SK-N-SH treated with all-trans-retinoic acid at 6 μM for 48 hours (cell line): ENCODE measurements around the gene DENND1C.

Source experiments
- ATAC-seq: fragments of 200-7000 bp; cut with Tn5 transposase; 3 replicates; pipeline ENCODE4 v1.9.1; 2020; ENCODE audit warnings: mild to moderate bottlenecking, moderate library complexity
- BACH2 ChIP-seq: fragments of 250-450 bp; sonication (Bioruptor Pico); IDR thresholded peaks from 2 replicates; pipeline ENCODE4 v1.9.0; 2021; ENCODE audit warnings: mild to moderate bottlenecking, borderline replicate concordance
- CSDC2 ChIP-seq: fragments of 250-450 bp; sonication (Bioruptor Pico); IDR thresholded peaks from 2 replicates; pipeline ENCODE4 v1.5.0; 2020; ENCODE audit warnings: mild to moderate bottlenecking, moderate library complexity
- ESRRG ChIP-seq: fragments of 250-450 bp; sonication (Bioruptor Pico); IDR thresholded peaks from 2 replicates; pipeline ENCODE4 v1.6.1; 2021; ENCODE audit warnings: mild to moderate bottlenecking
- GLIS3 ChIP-seq: fragments of 250-450 bp; sonication (Bioruptor Pico); IDR thresholded peaks from 2 replicates; pipeline ENCODE4 v1.5.0; 2020; ENCODE audit warnings: mild to moderate bottlenecking, moderate library complexity
- ISL1 ChIP-seq: fragments of 250-450 bp; sonication (Bioruptor Pico); IDR thresholded peaks from 2 replicates; pipeline ENCODE4 v2.1.2; 2022; ENCODE audit warnings: mild to moderate bottlenecking, moderate library complexity
- OSR1 ChIP-seq: fragments of 250-450 bp; sonication (Bioruptor Pico); IDR thresholded peaks from 2 replicates; pipeline ENCODE4 v1.8.0; 2022; ENCODE audit warnings: moderate library complexity, mild to moderate bottlenecking, inconsistent platforms
- PPARA ChIP-seq: fragments of 250-450 bp; sonication (Bioruptor Pico); IDR thresholded peaks from 2 replicates; pipeline ENCODE4 v1.5.0; 2020; ENCODE audit warnings: mild to moderate bottlenecking, borderline replicate concordance
- RARB ChIP-seq: fragments of 250-450 bp; sonication (Bioruptor Pico); IDR thresholded peaks from 2 replicates; pipeline ENCODE4 v1.8.0; 2021; ENCODE audit warnings: mild to moderate bottlenecking, moderate library complexity
- SNAI2 ChIP-seq: fragments of 250-450 bp; sonication (Bioruptor Pico); IDR thresholded peaks from 2 replicates; pipeline ENCODE4 v1.5.0; 2020; ENCODE audit warnings: mild to moderate bottlenecking, moderate library complexity
- TCF4 ChIP-seq: fragments of 250-450 bp; sonication (Bioruptor Pico); IDR thresholded peaks from 2 replicates; pipeline ENCODE4 v1.8.0; 2021; ENCODE audit warnings: mild to moderate bottlenecking, moderate library complexity, borderline replicate concordance
- TOX ChIP-seq: fragments of 250-450 bp; sonication (Bioruptor Pico); IDR thresholded peaks from 2 replicates; pipeline ENCODE4 v1.8.0; 2021; ENCODE audit warnings: mild to moderate bottlenecking, moderate library complexity, borderline replicate concordance
- ZC3H10 ChIP-seq: fragments of 250-450 bp; sonication (Bioruptor Pico); IDR thresholded peaks from 2 replicates; pipeline ENCODE4 v1.5.1; 2021; ENCODE audit warnings: mild to moderate bottlenecking, moderate library complexity
- ZFP3 ChIP-seq: fragments of 250-450 bp; sonication (Bioruptor Pico); IDR thresholded peaks from 2 replicates; pipeline ENCODE4 v1.5.0; 2020; ENCODE audit warnings: mild to moderate bottlenecking, moderate library complexity
- ZFP30 ChIP-seq: fragments of 450-650 bp; formaldehyde crosslinking; IDR thresholded peaks from 2 replicates; pipeline ENCODE4 v1.5.0; 2022; ENCODE audit warnings: mild to moderate bottlenecking, moderate library complexity
- ZNF565 ChIP-seq: fragments of 450-650 bp; formaldehyde crosslinking; conservative IDR thresholded peaks from 2 replicates; pipeline ENCODE4 v1.5.0; 2020; ENCODE audit warnings: low read depth, mild to moderate bottlenecking, moderate library complexity
- ZNF70 ChIP-seq: fragments of 450-650 bp; formaldehyde crosslinking; IDR thresholded peaks from 2 replicates; pipeline ENCODE4 v1.5.0; 2020; ENCODE audit warnings: mild to moderate bottlenecking, moderate library complexity
- ZNF8 ChIP-seq: fragments of 450-650 bp; formaldehyde crosslinking; IDR thresholded peaks from 2 replicates; pipeline ENCODE4 v1.5.0; 2020; ENCODE audit warnings: mild to moderate bottlenecking, moderate library complexity
- TF ChIP-seq, protein P1 (sequence below): fragments of 250-450 bp; sonication (Bioruptor Pico); IDR thresholded peaks from 2 replicates; pipeline ENCODE4 v1.5.1; 2021; ENCODE audit warnings: mild to moderate bottlenecking, moderate library complexity
- TF ChIP-seq, protein P2 (sequence below): fragments of 250-450 bp; sonication (Bioruptor Pico); IDR thresholded peaks from 2 replicates; pipeline ENCODE4 v1.5.1; 2020; ENCODE audit warnings: low read depth, mild to moderate bottlenecking, moderate library complexity
- TF ChIP-seq, protein P3 (sequence below): fragments of 250-450 bp; sonication (Bioruptor Pico); IDR thresholded peaks from 2 replicates; pipeline ENCODE4 v1.8.0; 2021; ENCODE audit warnings: low read depth, mild to moderate bottlenecking, moderate library complexity, borderline replicate concordance
- TF ChIP-seq, protein P4 (sequence below): fragments of 250-450 bp; sonication (Bioruptor Pico); IDR thresholded peaks from 2 replicates; pipeline ENCODE4 v1.5.0; 2020; ENCODE audit warnings: mild to moderate bottlenecking, moderate library complexity
- TF ChIP-seq, protein P5 (sequence below): fragments of 250-450 bp; sonication (Bioruptor Pico); IDR thresholded peaks from 2 replicates; pipeline ENCODE4 v1.8.0; 2020; ENCODE audit warnings: mild to moderate bottlenecking, moderate library complexity, borderline replicate concordance

The DENND1C gene

DNA sequence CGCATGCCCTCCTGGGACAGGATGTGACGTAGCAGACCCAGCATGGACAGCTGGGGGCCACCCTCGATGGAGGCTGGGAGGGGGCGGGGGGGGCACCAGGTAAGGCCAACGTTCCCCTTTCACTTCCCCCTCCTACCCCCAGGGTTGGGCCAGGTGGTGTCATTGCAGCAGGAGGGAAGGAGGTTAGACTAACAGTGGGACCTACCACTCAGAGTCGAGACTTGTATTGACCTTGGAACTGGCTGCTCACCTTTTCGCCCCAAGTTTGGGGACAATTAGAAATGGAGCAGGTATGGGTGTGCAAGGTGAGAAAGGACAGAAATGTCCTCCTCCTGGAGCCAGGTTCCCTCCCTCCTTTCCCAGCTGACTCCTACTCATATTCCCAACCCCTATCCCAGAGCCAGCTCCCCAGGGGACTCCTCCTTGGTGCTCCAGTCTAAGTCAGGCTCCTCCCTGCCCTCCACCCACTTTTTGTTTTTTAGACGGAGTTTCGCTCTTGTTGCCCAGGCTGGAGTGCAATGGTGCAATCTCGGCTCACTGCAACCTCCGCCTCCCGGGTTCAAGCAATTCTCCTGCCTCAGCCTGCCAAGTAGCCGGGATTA, 39.4 kb downstream of the DENND1C start:
- ATAC-seq = no peak
- TF ChIP-seq, protein P1, sequence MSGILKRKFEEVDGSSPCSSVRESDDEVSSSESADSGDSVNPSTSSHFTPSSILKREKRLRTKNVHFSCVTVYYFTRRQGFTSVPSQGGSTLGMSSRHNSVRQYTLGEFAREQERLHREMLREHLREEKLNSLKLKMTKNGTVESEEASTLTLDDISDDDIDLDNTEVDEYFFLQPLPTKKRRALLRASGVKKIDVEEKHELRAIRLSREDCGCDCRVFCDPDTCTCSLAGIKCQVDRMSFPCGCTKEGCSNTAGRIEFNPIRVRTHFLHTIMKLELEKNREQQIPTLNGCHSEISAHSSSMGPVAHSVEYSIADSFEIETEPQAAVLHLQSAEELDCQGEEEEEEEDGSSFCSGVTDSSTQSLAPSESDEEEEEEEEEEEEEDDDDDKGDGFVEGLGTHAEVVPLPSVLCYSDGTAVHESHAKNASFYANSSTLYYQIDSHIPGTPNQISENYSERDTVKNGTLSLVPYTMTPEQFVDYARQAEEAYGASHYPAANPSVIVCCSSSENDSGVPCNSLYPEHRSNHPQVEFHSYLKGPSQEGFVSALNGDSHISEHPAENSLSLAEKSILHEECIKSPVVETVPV = no peak
- TF ChIP-seq ZNF8 (CRISPR knock-in tag) (no peak), OSR1 (CRISPR knock-in tag) (no peak), RARB (CRISPR knock-in tag) (no peak), GLIS3 (CRISPR knock-in tag) (no peak), CSDC2 (no peak), ZC3H10 (CRISPR knock-in tag) (no peak), ZFP3 (no peak), ESRRG (CRISPR knock-in tag) (no peak), TCF4 (CRISPR knock-in tag) (no peak), ISL1 (no peak), BACH2 (no peak), PPARA (CRISPR knock-in tag) (no peak), TOX (CRISPR knock-in tag) (no peak), SNAI2 (CRISPR knock-in tag) (no peak)
- TF ChIP-seq, protein P2, sequence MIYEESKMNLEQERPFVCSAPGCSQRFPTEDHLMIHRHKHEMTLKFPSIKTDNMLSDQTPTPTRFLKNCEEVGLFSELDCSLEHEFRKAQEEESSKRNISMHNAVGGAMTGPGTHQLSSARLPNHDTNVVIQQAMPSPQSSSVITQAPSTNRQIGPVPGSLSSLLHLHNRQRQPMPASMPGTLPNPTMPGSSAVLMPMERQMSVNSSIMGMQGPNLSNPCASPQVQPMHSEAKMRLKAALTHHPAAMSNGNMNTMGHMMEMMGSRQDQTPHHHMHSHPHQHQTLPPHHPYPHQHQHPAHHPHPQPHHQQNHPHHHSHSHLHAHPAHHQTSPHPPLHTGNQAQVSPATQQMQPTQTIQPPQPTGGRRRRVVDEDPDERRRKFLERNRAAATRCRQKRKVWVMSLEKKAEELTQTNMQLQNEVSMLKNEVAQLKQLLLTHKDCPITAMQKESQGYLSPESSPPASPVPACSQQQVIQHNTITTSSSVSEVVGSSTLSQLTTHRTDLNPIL (CRISPR knock-in tag) = no peak
- TF ChIP-seq, protein P3, sequence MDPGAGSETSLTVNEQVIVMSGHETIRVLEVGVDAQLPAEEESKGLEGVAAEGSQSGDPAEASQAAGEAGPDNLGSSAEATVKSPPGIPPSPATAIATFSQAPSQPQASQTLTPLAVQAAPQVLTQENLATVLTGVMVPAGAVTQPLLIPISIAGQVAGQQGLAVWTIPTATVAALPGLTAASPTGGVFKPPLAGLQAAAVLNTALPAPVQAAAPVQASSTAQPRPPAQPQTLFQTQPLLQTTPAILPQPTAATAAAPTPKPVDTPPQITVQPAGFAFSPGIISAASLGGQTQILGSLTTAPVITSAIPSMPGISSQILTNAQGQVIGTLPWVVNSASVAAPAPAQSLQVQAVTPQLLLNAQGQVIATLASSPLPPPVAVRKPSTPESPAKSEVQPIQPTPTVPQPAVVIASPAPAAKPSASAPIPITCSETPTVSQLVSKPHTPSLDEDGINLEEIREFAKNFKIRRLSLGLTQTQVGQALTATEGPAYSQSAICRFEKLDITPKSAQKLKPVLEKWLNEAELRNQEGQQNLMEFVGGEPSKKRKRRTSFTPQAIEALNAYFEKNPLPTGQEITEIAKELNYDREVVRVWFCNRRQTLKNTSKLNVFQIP = no peak
- TF ChIP-seq, protein P4, sequence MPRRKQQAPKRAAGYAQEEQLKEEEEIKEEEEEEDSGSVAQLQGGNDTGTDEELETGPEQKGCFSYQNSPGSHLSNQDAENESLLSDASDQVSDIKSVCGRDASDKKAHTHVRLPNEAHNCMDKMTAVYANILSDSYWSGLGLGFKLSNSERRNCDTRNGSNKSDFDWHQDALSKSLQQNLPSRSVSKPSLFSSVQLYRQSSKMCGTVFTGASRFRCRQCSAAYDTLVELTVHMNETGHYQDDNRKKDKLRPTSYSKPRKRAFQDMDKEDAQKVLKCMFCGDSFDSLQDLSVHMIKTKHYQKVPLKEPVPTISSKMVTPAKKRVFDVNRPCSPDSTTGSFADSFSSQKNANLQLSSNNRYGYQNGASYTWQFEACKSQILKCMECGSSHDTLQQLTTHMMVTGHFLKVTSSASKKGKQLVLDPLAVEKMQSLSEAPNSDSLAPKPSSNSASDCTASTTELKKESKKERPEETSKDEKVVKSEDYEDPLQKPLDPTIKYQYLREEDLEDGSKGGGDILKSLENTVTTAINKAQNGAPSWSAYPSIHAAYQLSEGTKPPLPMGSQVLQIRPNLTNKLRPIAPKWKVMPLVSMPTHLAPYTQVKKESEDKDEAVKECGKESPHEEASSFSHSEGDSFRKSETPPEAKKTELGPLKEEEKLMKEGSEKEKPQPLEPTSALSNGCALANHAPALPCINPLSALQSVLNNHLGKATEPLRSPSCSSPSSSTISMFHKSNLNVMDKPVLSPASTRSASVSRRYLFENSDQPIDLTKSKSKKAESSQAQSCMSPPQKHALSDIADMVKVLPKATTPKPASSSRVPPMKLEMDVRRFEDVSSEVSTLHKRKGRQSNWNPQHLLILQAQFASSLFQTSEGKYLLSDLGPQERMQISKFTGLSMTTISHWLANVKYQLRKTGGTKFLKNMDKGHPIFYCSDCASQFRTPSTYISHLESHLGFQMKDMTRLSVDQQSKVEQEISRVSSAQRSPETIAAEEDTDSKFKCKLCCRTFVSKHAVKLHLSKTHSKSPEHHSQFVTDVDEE (CRISPR knock-in tag) = no peak
- TF ChIP-seq, protein P5, sequence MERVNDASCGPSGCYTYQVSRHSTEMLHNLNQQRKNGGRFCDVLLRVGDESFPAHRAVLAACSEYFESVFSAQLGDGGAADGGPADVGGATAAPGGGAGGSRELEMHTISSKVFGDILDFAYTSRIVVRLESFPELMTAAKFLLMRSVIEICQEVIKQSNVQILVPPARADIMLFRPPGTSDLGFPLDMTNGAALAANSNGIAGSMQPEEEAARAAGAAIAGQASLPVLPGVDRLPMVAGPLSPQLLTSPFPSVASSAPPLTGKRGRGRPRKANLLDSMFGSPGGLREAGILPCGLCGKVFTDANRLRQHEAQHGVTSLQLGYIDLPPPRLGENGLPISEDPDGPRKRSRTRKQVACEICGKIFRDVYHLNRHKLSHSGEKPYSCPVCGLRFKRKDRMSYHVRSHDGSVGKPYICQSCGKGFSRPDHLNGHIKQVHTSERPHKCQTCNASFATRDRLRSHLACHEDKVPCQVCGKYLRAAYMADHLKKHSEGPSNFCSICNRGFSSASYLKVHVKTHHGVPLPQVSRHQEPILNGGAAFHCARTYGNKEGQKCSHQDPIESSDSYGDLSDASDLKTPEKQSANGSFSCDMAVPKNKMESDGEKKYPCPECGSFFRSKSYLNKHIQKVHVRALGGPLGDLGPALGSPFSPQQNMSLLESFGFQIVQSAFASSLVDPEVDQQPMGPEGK (CRISPR knock-in tag) = no peak

DNA sequence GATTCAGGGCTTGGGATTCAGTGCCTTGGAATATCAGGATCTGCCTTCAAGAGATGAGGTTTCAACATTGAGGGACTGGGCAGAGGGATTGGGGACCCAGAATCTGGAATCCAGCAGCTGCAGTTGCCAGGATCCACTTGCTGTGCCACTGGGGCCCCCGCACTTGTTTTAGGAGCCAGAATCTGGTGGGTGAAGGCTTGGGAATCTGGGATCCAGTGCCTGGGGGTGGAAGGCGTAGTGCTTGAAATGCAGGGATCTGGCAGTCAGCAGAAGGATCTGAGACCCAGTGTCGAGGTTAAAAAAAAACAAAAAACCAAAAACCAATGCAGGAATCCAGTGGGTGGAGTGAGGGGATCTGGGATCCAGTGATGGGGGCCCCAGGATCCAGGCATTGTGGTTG, 40.7 kb downstream of the DENND1C start:
- ATAC-seq = no peak
- TF ChIP-seq PPARA (CRISPR knock-in tag) = no peak
- no peak for TF ChIP-seq TCF4 (CRISPR knock-in tag)
- TF ChIP-seq, protein P4 (CRISPR knock-in tag) = no peak
- TF ChIP-seq GLIS3 (CRISPR knock-in tag) = no peak
- no peak for TF ChIP-seq ZFP30
- no peak for TF ChIP-seq ZC3H10 (CRISPR knock-in tag)
- TF ChIP-seq, protein P3 = no peak
- no peak for TF ChIP-seq OSR1 (CRISPR knock-in tag)
- TF ChIP-seq ZNF8 (CRISPR knock-in tag) = no peak
- TF ChIP-seq, protein P5 (CRISPR knock-in tag) = no peak
- TF ChIP-seq ZNF565 = no peak
- TF ChIP-seq ISL1 = no peak
- TF ChIP-seq ZNF70 (CRISPR knock-in tag) = no peak
- no peak for TF ChIP-seq RARB (CRISPR knock-in tag)
- TF ChIP-seq SNAI2 (CRISPR knock-in tag) = no peak
- no peak for TF ChIP-seq CSDC2
- TF ChIP-seq BACH2 = no peak
